OCI-LY3 (cell line): Measurements from ENCODE around the gene MMP28.

Experiments used
- H2AFZ ChIP-seq: fragments of 200-600, 300-600 bp; shearing (Covaris generic); 2 replicates; pipeline ENCODE4 v1.6.0; 2014; ENCODE audit warnings: antibody characterized with exemption, low read depth, low read length
- H3K27ac ChIP-seq: fragments of 200-600, 300-600 bp; sonication (generic); 2 replicates; pipeline ENCODE4 v1.5.1; 2014; ENCODE audit warnings: mild to moderate bottlenecking, low read length, moderate library complexity, mixed read lengths
- H3K27me3 ChIP-seq: fragments of 200-600, 300-600 bp; sonication (generic); 2 replicates; pipeline ENCODE4 v1.6.1; 2014; ENCODE audit warnings: low read depth, low read length, mixed read lengths
- H3K36me3 ChIP-seq: fragments of 200-600, 300-600 bp; sonication (generic); replicated peaks from 2 replicates; pipeline ENCODE3; 2014; ENCODE audit warnings: low read depth, low read length, mixed read lengths
- H3K4me1 ChIP-seq: fragments of 300-600, 200-600 bp; sonication (generic); 2 replicates; pipeline ENCODE4 v1.6.1; 2014; ENCODE audit warnings: low read length, mixed read lengths
- H3K4me2 ChIP-seq: fragments of 200-600, 300-600 bp; sonication (generic); 2 replicates; pipeline ENCODE4 v1.6.1; 2014; ENCODE audit warnings: low read length, mixed read lengths
- H3K4me3 ChIP-seq: fragments of 300-600, 200-600 bp; sonication (generic); 2 replicates; pipeline ENCODE4 v1.5.1; 2014; ENCODE audit warnings: antibody characterized with exemption, mild to moderate bottlenecking, low read length, moderate library complexity
- H3K79me2 ChIP-seq: fragments of 300-600, 200-600 bp; shearing (Covaris generic); 2 replicates; pipeline ENCODE4 v1.6.1; 2014; ENCODE audit warnings: mild to moderate bottlenecking, low read length, mixed read lengths
- H3K9ac ChIP-seq: fragments of 300-600, 200-600 bp; shearing (Covaris generic); 2 replicates; pipeline ENCODE4 v1.6.0; 2014; ENCODE audit warnings: mild to moderate bottlenecking, low read length, moderate library complexity
- H3K9me3 ChIP-seq: fragments of 200-600, 300-600 bp; shearing (Covaris generic); 2 replicates; pipeline ENCODE4 v1.6.1; 2014; ENCODE audit warnings: low read length, mixed read lengths; ENCODE audit not compliant: insufficient read depth
- H4K20me1 ChIP-seq: fragments of 200-600, 300-600 bp; sonication (generic); 2 replicates; pipeline ENCODE4 v1.6.1; 2016; ENCODE audit warnings: low read length, mixed read lengths; ENCODE audit not compliant: insufficient read depth
- CTCF ChIP-seq: fragments of 200-600, 300-600 bp; sonication (generic); IDR thresholded peaks from 2 replicates; pipeline ENCODE4 v1.5.1; 2014; ENCODE audit warnings: antibody characterized with exemption, low read length, low read depth
- EZH2phosphoT487 ChIP-seq: fragments of 200-600 bp; shearing (Covaris generic); IDR thresholded peaks from 2 replicates; pipeline ENCODE4 v1.6.1; 2018; ENCODE audit warnings: antibody characterized with exemption, mixed run types, low read depth

The MMP28 gene

GRCh38 chr17:35797918-35798317, 2.5 kb upstream of the MMP28 start:
- no peaks in the 10 kb centered on the region for H4K20me1 ChIP-seq
- no peak for TF ChIP-seq EZH2phosphoT487
- no peak for TF ChIP-seq CTCF
- no peak overlapping the region for H3K27ac ChIP-seq
- no peak overlapping the region for H3K4me3 ChIP-seq
- H3K4me1 ChIP-seq, result peaks cover 8% of the 10 kb centered on the region
- no peaks in the 10 kb centered on the region for H3K79me2 ChIP-seq
- H3K9me3 ChIP-seq, result no peaks in the 10 kb centered on the region
- no peak overlapping the region for H2AFZ ChIP-seq
- H3K27me3 ChIP-seq, result peaks cover 52% of the 10 kb centered on the region
- H3K9ac ChIP-seq, result no peak overlapping the region
- no peaks in the 10 kb centered on the region for H3K36me3 ChIP-seq
- H3K4me2 ChIP-seq, result no peak overlapping the region

- Histone ChIP-seq H3K9me3 (no peaks in the 10 kb centered on the region), H3K4me3 (no peak overlapping the region), H3K9ac (no peak overlapping the region), H3K4me1 (peaks cover 8% of the 10 kb centered on the region), H2AFZ (no peak overlapping the region), H3K36me3 (no peaks in the 10 kb centered on the region), H3K27me3 (peaks cover 58% of the 10 kb centered on the region), H3K27ac (no peak overlapping the region), H3K79me2 (no peaks in the 10 kb centered on the region), H4K20me1 (no peaks in the 10 kb centered on the region), H3K4me2 (no peak overlapping the region)
- TF ChIP-seq CTCF (no peak), EZH2phosphoT487 (no peak)
These were observed 1.9 kb upstream of the MMP28 start for GRCh38 chr17:35797370-35797769.

GRCh38 chr17:35796942-35797341, 1.5 kb upstream of the MMP28 start:
- Histone ChIP-seq H4K20me1 (no peaks in the 10 kb centered on the region), H3K9me3 (no peaks in the 10 kb centered on the region), H3K4me3 (no peak overlapping the region), H3K4me2 (no peak overlapping the region), H3K4me1 (peaks cover 8% of the 10 kb centered on the region), H2AFZ (no peak overlapping the region), H3K79me2 (no peaks in the 10 kb centered on the region), H3K36me3 (no peaks in the 10 kb centered on the region), H3K9ac (no peak overlapping the region), H3K27me3 (peaks cover 62% of the 10 kb centered on the region), H3K27ac (no peak overlapping the region)
- TF ChIP-seq CTCF, result no peak
- TF ChIP-seq EZH2phosphoT487, result no peak

- Histone ChIP-seq H3K4me1 (0 out of 2 replicates have a peak, but pooled peaks cover 3% of the 10 kb centered on the region), H3K27me3 (peaks cover 72% of the 10 kb centered on the region), H3K27ac (no peak overlapping the region), H4K20me1 (no peaks in the 10 kb centered on the region), H3K4me2 (peak overlapping the region; percentile 88), H3K79me2 (no peaks in the 10 kb centered on the region), H3K9me3 (no peaks in the 10 kb centered on the region), H2AFZ (no peak overlapping the region), H3K4me3 (peak overlapping the region; percentile 73), H3K36me3 (no peaks in the 10 kb centered on the region), H3K9ac (no peak overlapping the region; the same call in 1 of the 2 replicates)
- TF ChIP-seq CTCF (no peak), EZH2phosphoT487 (no peak)
These were observed 427 bp upstream of the MMP28 start for GRCh38 chr17:35795871-35796265.
